H1 (cell line): ENCODE measurements around the gene TMEM252. TPM values are rescaled to one million over a fixed set of nuclear protein-coding genes. Genes with fewer than 3 reads are reported as not detected.

Experiments
- CHD2 ChIP-seq: IDR thresholded peaks from 2 replicates; pipeline ENCODE4 v1.6.1; 2012; ENCODE audit warnings: low read length, improper control_type of control experiment
- CREB1 ChIP-seq: IDR thresholded peaks from 2 replicates; pipeline ENCODE4 v1.6.1; 2012; ENCODE audit warnings: inconsistent platforms
- FOSL1 ChIP-seq: IDR thresholded peaks from 2 replicates; pipeline ENCODE4 v1.6.1; 2011; ENCODE audit warnings: mild to moderate bottlenecking, low read depth, low read length, moderate library complexity; ENCODE audit not compliant: insufficient read depth
- RAD21 ChIP-seq, 2 experiments: IDR thresholded peaks in 1 of 2; conservative IDR thresholded peaks in 1 of 2; 2 replicates each; pipeline ENCODE4 v1.6.1; 2011; ENCODE audit warnings: low read depth in 2 of 2, low read length in 2 of 2, improper control_type of control experiment in 1 of 2, inconsistent platforms in 1 of 2, mild to moderate bottlenecking in 1 of 2, moderate library complexity in 1 of 2
- TAF7 ChIP-seq: optimal IDR thresholded peaks from 2 replicates; pipeline ENCODE3; 2011; ENCODE audit warnings: low read depth, mild to moderate bottlenecking, inconsistent platforms, low read length, moderate library complexity, borderline replicate concordance
- polyA plus RNA-seq, 7 experiments: library from polyadenylated mRNA; depleted of rRNA in 3 of 7; stranded (reverse) in 5 of 7; unstranded in 2 of 7; fragments of >200 nt in 5 of 7; fragments of 200-250 nt in 2 of 7; gene quantifications; 1 replicate in 5 of 7; 2 replicates in 1 of 7; 4 replicates in 1 of 7; pipeline versions ENCODE4 v1.2.1 to v1.2.3, GENCODE V29; 2011 to 2013; ENCODE audit warnings: missing spikeins in 2 of 7, mixed read lengths in 2 of 7
- total RNA-seq: library from RNA; stranded (reverse); fragmentation: NEBNext Ultra II Directional; extraction: Animal tissue kit (Norgen Biotek cat#: 25700); gene quantifications from 2 replicates; pipeline ENCODE4 v1.2.1, GENCODE V29; 2021

The TMEM252 gene
- total and polyA plus RNA-seq, 2 of the 8 experiments (the other 6 are each of a cell fraction or from before 2014, with no cell fraction given), result not detected

- TF ChIP-seq RAD21 (IDR thresholded peaks at IDR 0.05 in 1 of 2, conservative IDR thresholded peaks at IDR 0.05 in 1 of 2; ENCODE audit: low read depth in 2 of 2, low read length in 2 of 2) (peak; percentile 50 to 67; a peak in 3 of 4 replicates), CREB1 (0 out of 2 replicates have a peak, but pooled peaks have one; percentile 15), FOSL1 (no peak), TAF7 (no peak), CHD2 (no peak)
Measured at GRCh38 chr9:68560071-68560844, 19.6 kb upstream of the TMEM252 start (continued).
